Fibroblast of pulmonary artery (primary cell): ENCODE results near the gene TACC2.

Experiments
- DNase-seq: peaks from one replicate; pipeline ENCODE4 v3.0.0-alpha.2; 2010; ENCODE audit warnings: low read depth
- H3K4me3 ChIP-seq: replicated peaks from 2 replicates; pipeline ENCODE4 v1.5.1; 2011; ENCODE audit warnings: low read depth, mild to moderate bottlenecking, control low read depth, low read length, moderate library complexity
- CTCF ChIP-seq: IDR thresholded peaks from 2 replicates; pipeline ENCODE4 v1.5.1; 2011; ENCODE audit warnings: mild to moderate bottlenecking, control low read depth, low read length, inconsistent platforms; ENCODE audit errors: missing control alignments

The TACC2 gene

GRCh38 chr10:122170802-122171201 lies 181.8 kb downstream of the TACC2 start:
- TF ChIP-seq CTCF, result no peak
- H3K4me3 ChIP-seq, result no peak overlapping the region
- no peak for DNase-seq

- DNase-seq, result no peak
- H3K4me3 ChIP-seq, result no peak overlapping the region
- no peak for TF ChIP-seq CTCF
Observed at GRCh38 chr10:122171302-122172075, 182.5 kb downstream of the TACC2 start.

GRCh38 chr10:122172361-122173008 lies 183.5 kb downstream of the TACC2 start:
- no peak for TF ChIP-seq CTCF
- no peak overlapping the region for H3K4me3 ChIP-seq
- no peak for DNase-seq

GRCh38 chr10:122173337-122173736 lies 184.4 kb downstream of the TACC2 start:
- no peak for DNase-seq
- TF ChIP-seq CTCF, result no peak
- H3K4me3 ChIP-seq, result no peak overlapping the region

- H3K4me3 ChIP-seq, result no peak overlapping the region
- DNase-seq, result no peak
- no peak for TF ChIP-seq CTCF
Observed at GRCh38 chr10:122173766-122174435, 184.9 kb downstream of the TACC2 start.

GRCh38 chr10:122176232-122177213 lies 187.6 kb downstream of the TACC2 start:
- peak; percentile 13 for DNase-seq
- no peak overlapping the region for H3K4me3 ChIP-seq
- TF ChIP-seq CTCF, result no peak
